ENCODE results near the gene DHX9.

Gene DHX9

DNA sequence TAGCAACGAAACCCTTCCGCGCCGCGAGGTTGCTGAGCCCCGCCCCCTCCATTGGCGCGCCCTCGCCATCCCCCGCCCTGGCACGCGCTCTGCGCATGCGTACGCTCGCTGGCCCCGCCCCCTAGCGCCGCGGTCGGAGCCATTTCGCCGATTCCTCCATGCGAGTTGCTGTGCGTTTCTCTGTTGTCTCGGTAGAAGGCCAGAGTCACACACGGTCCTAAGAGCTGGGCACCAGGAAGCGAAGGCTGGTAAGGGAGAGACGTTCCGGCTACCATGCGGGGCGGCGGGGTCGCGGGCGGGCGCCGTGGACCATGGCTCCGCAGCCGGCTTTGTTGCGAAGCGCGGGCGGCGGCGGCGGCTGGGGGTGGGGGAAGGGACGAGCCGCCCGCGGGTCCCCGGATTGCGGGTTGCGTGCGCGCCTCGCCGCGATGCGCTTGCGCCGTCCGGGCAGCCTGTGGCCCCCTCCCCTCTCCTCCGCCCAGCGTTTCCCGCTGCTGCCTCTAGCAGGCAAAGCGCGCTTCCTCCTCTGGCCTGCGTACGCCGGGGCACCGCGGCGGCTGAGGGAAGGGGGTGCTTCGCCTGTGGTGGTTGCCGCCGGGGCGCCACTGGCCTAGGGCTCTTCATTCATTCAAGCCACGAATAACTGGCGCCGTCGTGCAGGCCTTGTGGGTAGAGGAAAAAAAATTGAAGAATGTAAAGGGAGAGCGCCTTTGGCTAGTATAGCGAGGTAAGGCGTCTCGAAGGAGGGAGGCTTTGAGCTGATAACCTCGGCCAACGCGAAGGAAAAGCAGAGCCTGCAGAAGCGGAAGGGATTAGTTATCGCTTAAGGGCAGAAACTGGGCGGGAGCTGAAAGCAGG lies at the start of gene DHX9:
TSS of gene DHX9 (plus strand) at position 139 of the 858 bp plus-strand sequence. CDS start 3,220 bp downstream, outside the sequence.
- peak; percentile 68 for DNase-seq (ENCODE audit: low read depth)
- H3K4me3 ChIP-seq (ENCODE audit: low read depth, low read length): peak within 1 kb of the TSS; percentile 79

GRCh38 chr1:182791281-182792179 lies 47.6 kb upstream of the DHX9 start:
- no peak for DNase-seq (ENCODE audit: low read depth)
- H3K4me3 ChIP-seq (ENCODE audit: low read depth, low read length): no peak overlapping the region

GRCh38 chr1:182794091-182794490 lies 45.1 kb upstream of the DHX9 start:
- H3K4me3 ChIP-seq (ENCODE audit: low read depth, low read length): no peak overlapping the region
- DNase-seq (ENCODE audit: low read depth): no peak

DNA sequence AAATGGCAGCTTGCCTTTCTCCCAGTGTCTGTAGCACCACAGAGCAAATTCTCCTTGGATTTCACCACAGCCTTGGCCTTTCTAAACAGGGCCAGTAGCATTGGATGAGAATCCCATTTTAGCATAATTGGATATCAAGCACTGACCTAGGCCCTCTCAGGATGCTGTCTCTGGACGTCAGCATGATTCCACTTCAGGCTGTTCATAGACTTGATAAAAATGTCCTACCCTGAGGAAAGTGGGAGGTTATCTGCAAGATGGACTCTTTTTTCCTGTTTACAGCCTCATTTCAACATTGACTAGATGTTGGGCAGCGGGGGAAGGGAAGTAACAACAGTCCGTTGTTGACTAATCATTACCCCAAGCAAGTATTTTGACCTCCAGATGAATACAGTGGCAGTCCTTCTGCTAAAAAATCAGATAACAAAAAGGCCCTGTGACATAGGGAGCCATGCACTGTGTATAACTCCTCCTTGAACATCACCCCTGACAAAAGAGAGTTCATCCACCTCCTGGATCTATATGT lies 44.4 kb upstream of the DHX9 start:
- DNase-seq (ENCODE audit: low read depth): no peak
- H3K4me3 ChIP-seq (ENCODE audit: low read depth, low read length): no peak overlapping the region

GRCh38 chr1:182795563-182796228 lies 43.5 kb upstream of the DHX9 start:
- DNase-seq (ENCODE audit: low read depth): no peak
- no peak overlapping the region for H3K4me3 ChIP-seq (ENCODE audit: low read depth, low read length)

- H3K4me3 ChIP-seq (ENCODE audit: low read depth, low read length): no peak overlapping the region
- no peak for DNase-seq (ENCODE audit: low read depth)
Measured at GRCh38 chr1:182802006-182802803, 36.9 kb upstream of the DHX9 start.

DNA sequence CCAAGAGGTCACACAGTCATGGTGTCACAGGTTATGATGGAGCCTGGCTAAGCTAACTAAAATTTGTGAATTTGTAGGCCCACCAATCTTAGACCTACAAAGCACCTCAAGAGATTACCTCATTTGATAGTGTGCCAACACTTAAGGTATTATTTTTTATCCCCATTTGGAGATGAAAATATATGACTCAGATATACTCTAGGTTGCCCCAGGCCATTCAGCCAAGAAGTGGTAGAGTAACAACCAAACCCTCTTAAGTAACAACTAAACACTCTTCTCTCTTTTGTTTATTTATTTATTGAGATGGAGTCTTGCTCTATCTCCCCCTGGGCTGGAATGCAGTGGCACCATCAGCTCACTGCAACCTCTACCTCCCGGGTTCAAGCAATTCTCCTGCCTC lies 35.3 kb upstream of the DHX9 start:
- DNase-seq (ENCODE audit: low read depth): no peak
- H3K4me3 ChIP-seq (ENCODE audit: low read depth, low read length): no peak overlapping the region

- H3K4me3 ChIP-seq (ENCODE audit: low read depth, low read length): no peak overlapping the region
- no peak for DNase-seq (ENCODE audit: low read depth)
Measured at GRCh38 chr1:182806015-182806678, 33.0 kb upstream of the DHX9 start.

- H3K4me3 ChIP-seq (ENCODE audit: low read depth, low read length): no peak overlapping the region
- DNase-seq (ENCODE audit: low read depth): no peak
Measured at GRCh38 chr1:182807907-182808306, 31.2 kb upstream of the DHX9 start.

DNA sequence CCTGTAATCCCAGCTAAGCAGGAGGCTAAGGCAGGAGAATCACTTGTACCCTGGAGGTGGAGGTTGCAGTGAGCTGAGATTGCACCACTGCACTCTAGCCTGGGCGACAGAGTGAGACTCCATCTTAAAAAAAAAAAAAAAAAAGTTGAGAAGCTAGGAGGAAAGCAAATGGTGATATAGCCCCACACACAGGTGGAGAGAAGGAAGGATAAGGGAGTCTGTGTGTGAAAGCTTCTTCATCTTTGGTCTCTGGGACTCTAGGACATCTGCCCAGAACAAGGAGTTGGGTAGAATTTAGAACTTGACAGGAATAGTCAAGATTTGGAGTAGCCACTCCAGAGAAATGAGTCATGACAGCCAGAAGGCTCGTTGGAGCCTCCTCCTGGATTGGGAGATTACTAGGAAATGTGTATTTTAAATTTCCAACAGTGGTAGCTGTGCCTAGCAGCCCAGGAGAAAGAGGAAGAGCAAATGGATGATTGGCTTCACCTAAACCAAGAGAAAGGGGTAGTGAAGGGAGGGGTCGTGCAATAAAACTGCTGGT lies 29.7 kb upstream of the DHX9 start:
- H3K4me3 ChIP-seq (ENCODE audit: low read depth, low read length): no peak overlapping the region
- DNase-seq (ENCODE audit: low read depth): no peak

- no peak for DNase-seq (ENCODE audit: low read depth)
- no peak overlapping the region for H3K4me3 ChIP-seq (ENCODE audit: low read depth, low read length)
Measured at GRCh38 chr1:182811975-182812722, 27.0 kb upstream of the DHX9 start.

DNA sequence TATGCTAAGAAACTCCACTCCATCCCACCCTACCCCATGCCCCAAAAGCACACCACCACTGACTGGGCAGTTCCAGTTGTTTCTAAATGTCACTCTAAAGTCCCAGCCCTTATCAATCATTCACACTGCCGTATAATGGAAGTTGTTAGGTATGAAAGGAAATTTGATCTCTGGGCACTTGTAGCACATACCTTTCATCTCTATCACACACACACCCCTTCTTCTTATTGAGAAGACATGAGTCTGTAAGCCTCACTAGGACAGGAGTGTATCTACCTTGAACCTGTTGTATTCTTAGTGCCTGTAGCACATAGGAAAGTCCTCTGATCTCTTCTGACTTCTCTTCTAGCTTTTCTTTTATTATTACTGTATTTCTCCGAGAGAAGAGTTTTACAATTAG lies 22.3 kb upstream of the DHX9 start:
- no peak overlapping the region for H3K4me3 ChIP-seq (ENCODE audit: low read depth, low read length)
- DNase-seq (ENCODE audit: low read depth): no peak

DNA sequence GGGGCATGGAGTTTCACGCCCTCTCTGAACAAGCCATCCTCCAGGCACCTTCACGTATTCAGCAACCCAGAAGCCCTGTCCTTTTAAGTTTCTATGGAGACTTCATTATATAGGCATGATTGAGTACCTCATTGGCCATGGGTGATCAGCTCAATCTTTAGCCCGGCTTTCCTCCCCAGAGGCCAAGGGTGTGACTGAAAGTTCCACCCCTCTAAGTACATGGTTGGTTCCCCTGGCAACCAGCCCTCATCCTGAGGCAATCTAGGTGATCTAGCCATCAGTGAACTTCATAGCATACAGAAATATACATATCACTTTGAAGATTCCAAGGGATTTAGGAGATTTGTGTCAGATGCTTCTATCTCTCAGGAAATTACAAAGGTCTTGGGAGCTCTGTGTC lies 21.3 kb upstream of the DHX9 start:
- no peak overlapping the region for H3K4me3 ChIP-seq (ENCODE audit: low read depth, low read length)
- no peak for DNase-seq (ENCODE audit: low read depth)

GRCh38 chr1:182823220-182823619 lies 15.9 kb upstream of the DHX9 start:
- DNase-seq (ENCODE audit: low read depth): no peak
- H3K4me3 ChIP-seq (ENCODE audit: low read depth, low read length): no peak overlapping the region

DNA sequence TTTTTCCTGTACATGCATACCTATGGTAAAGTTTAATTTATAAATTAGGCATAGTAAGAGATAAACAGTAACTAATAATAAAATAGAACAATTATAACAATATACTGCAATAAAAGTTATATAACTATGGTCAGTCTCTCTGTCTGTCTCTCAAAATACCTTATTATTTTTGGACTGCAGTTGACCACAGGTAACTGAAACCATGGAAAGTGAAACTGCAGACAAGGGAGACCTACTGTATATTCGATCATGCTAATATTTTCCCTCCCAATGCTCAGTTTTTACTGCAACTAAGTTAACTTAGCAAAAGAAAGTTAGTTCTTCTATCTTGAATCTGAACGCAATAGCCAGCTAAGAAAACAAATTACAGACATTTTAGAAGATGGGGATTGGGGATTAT lies 12.3 kb upstream of the DHX9 start:
- no peak for DNase-seq (ENCODE audit: low read depth)
- no peak overlapping the region for H3K4me3 ChIP-seq (ENCODE audit: low read depth, low read length)

- no peak overlapping the region for H3K4me3 ChIP-seq (ENCODE audit: low read depth, low read length)
- DNase-seq (ENCODE audit: low read depth): no peak
Measured at GRCh38 chr1:182829285-182829932, 9.7 kb upstream of the DHX9 start.

- H3K4me3 ChIP-seq (ENCODE audit: low read depth, low read length): no peak overlapping the region
- peak; percentile 6 for DNase-seq (ENCODE audit: low read depth)
Measured at GRCh38 chr1:182833271-182833670, 5.9 kb upstream of the DHX9 start.

Measured in skeletal muscle cell (primary cell).